ENCODE results near the gene RAB9A.
"Not testable (repeated sequence)": the region's sequence is repeated elsewhere in the genome, so short reads cannot be mapped to it uniquely, and the experiment has no call there.

The RAB9A gene

GRCh38 chrX:13688958-13689740 lies at the start of gene RAB9A:
RAB9A (plus strand) TSS chrX:13689128; CDS start chrX:13708747, 19,619 bp downstream.
- peak; percentile 55 to 76 for DNase-seq (ENCODE audit: low read depth in 2 of 2)

GRCh38 chrX:13641684-13642083 lies 47.2 kb upstream of the RAB9A start:
- not testable (repeated sequence) for DNase-seq (ENCODE audit: low read depth in 2 of 2)

GRCh38 chrX:13645464-13646153 lies 43.3 kb upstream of the RAB9A start:
- DNase-seq (ENCODE audit: low read depth in 2 of 2) = no peak

- no peak for DNase-seq (ENCODE audit: low read depth in 2 of 2)
These were observed 42.8 kb upstream of the RAB9A start for GRCh38 chrX:13646154-13646549.

GRCh38 chrX:13647709-13648212 lies 41.2 kb upstream of the RAB9A start:
- DNase-seq (ENCODE audit: low read depth in 2 of 2) = peak; percentile 17 to 43

- not testable (repeated sequence) for DNase-seq (ENCODE audit: low read depth in 2 of 2)
These were observed 40.6 kb upstream of the RAB9A start for GRCh38 chrX:13648336-13648735.

- DNase-seq (ENCODE audit: low read depth in 2 of 2) = no peak
These were observed 39.1 kb upstream of the RAB9A start for GRCh38 chrX:13649838-13650237.

- no peak for DNase-seq (ENCODE audit: low read depth in 2 of 2)
These were observed 38.6 kb upstream of the RAB9A start for GRCh38 chrX:13650318-13650717.

GRCh38 chrX:13651150-13651549 lies 37.8 kb upstream of the RAB9A start:
- no peak for DNase-seq (ENCODE audit: low read depth in 2 of 2)

GRCh38 chrX:13652287-13652793 lies 36.6 kb upstream of the RAB9A start:
- no peak for DNase-seq (ENCODE audit: low read depth in 2 of 2)

- DNase-seq (ENCODE audit: low read depth in 2 of 2) = peak; percentile 77 to 79
These were observed 35.9 kb upstream of the RAB9A start, which contains the start of gene TCEANC for GRCh38 chrX:13652850-13653693. TCEANC (plus strand) TSS chrX:13653141; CDS start chrX:13662509, 9,368 bp downstream.

GRCh38 chrX:13654116-13654515 lies 34.8 kb upstream of the RAB9A start:
- no peak for DNase-seq (ENCODE audit: low read depth in 2 of 2)

- DNase-seq (ENCODE audit: low read depth in 2 of 2) = no peak
These were observed 33.3 kb upstream of the RAB9A start for GRCh38 chrX:13655674-13656073.

- DNase-seq (ENCODE audit: low read depth in 2 of 2) = no peak
These were observed 30.3 kb upstream of the RAB9A start for GRCh38 chrX:13658602-13659001.

- no peak for DNase-seq (ENCODE audit: low read depth in 2 of 2)
These were observed 29.9 kb upstream of the RAB9A start for GRCh38 chrX:13659063-13659462.

- DNase-seq (ENCODE audit: low read depth in 2 of 2) = no peak
These were observed 27.1 kb upstream of the RAB9A start for GRCh38 chrX:13661735-13662288.

- DNase-seq (ENCODE audit: low read depth in 2 of 2) = no peak
These were observed 26.6 kb upstream of the RAB9A start for GRCh38 chrX:13662355-13662791.

GRCh38 chrX:13664020-13664419 lies 24.9 kb upstream of the RAB9A start:
- no peak for DNase-seq (ENCODE audit: low read depth in 2 of 2)

GRCh38 chrX:13666836-13667235 lies 22.1 kb upstream of the RAB9A start:
- DNase-seq (ENCODE audit: low read depth in 2 of 2) = no peak

- DNase-seq (ENCODE audit: low read depth in 2 of 2) = no peak
These were observed 21.0 kb upstream of the RAB9A start for GRCh38 chrX:13667919-13668318.

GRCh38 chrX:13669246-13669737 lies 19.6 kb upstream of the RAB9A start:
- DNase-seq (ENCODE audit: low read depth in 2 of 2) = peak in 1 of 2 experiments; percentile 33

Data from stimulated activated CD4-positive, alpha-beta T cell treated with anti-CD3 and anti-CD28 coated beads, Interleukin-12 subunit alpha, Interleukin-12 subunit beta, amount 100 ng/mL, for 24 hours (primary cell).